ENCODE results near the gene CPNE2.

CPNE2 gene

DNA sequence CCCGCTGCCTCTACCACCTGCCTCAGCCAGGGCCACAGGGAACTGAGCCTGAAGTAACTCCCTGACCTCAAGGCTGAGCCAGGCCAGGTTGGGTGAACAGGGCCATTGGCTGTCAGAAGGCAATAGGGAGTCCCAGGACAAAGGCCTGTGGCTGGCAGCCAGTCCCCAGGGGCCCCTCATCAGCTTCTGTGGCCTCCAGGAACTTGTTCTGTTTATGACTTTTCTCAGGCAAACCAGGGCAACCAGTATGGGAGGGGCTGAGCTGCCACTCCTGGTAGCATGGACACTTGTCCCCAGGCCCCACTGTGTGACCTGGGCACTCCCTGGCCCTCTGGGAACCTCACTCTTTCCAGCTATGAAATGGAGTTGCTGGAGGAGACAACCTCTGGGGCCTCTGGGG, 40.1 kb downstream of the CPNE2 start:
- Histone ChIP-seq H3K36me3 (ENCODE audit: insufficient read depth, low read length) (no peaks in the 10 kb centered on the region), H3K4me1 (ENCODE audit: insufficient read depth, low read length, severe bottlenecking) (peaks cover 19% of the 10 kb centered on the region), H3K9me2 (ENCODE audit: low read depth, low read length) (no peaks in the 10 kb centered on the region), H4K20me1 (ENCODE audit: insufficient read depth, low read length) (no peaks in the 10 kb centered on the region), H3K9me3 (ENCODE audit: low read length) (no peaks in the 10 kb centered on the region), H3K9ac (ENCODE audit: low read length) (no peak overlapping the region), H3K4me3 (ENCODE audit: low read depth, low read length, poor library complexity, severe bottlenecking) (no peak overlapping the region), H3F3A (ENCODE audit: insufficient read depth, low read length) (no peaks in the 10 kb centered on the region), H3K4me2 (ENCODE audit: low read length) (no peak overlapping the region), H3K27ac (ENCODE audit: low read depth, low read length, poor library complexity, severe bottlenecking) (no peak overlapping the region), H2AFZ (ENCODE audit: low read length) (no peak overlapping the region), H3K79me2 (ENCODE audit: insufficient read depth, low read length) (no peaks in the 10 kb centered on the region), H3K27me3 (ENCODE audit: insufficient read depth, low read length) (no peaks in the 10 kb centered on the region)
- TF ChIP-seq, protein P1, sequence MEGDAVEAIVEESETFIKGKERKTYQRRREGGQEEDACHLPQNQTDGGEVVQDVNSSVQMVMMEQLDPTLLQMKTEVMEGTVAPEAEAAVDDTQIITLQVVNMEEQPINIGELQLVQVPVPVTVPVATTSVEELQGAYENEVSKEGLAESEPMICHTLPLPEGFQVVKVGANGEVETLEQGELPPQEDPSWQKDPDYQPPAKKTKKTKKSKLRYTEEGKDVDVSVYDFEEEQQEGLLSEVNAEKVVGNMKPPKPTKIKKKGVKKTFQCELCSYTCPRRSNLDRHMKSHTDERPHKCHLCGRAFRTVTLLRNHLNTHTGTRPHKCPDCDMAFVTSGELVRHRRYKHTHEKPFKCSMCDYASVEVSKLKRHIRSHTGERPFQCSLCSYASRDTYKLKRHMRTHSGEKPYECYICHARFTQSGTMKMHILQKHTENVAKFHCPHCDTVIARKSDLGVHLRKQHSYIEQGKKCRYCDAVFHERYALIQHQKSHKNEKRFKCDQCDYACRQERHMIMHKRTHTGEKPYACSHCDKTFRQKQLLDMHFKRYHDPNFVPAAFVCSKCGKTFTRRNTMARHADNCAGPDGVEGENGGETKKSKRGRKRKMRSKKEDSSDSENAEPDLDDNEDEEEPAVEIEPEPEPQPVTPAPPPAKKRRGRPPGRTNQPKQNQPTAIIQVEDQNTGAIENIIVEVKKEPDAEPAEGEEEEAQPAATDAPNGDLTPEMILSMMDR (IDR thresholded peaks at IDR 0.05; ENCODE audit: low read length), result no peak
- TF ChIP-seq EZH2 (IDR thresholded peaks at IDR 0.05; ENCODE audit: borderline replicate concordance, low read length), result no peak

DNA sequence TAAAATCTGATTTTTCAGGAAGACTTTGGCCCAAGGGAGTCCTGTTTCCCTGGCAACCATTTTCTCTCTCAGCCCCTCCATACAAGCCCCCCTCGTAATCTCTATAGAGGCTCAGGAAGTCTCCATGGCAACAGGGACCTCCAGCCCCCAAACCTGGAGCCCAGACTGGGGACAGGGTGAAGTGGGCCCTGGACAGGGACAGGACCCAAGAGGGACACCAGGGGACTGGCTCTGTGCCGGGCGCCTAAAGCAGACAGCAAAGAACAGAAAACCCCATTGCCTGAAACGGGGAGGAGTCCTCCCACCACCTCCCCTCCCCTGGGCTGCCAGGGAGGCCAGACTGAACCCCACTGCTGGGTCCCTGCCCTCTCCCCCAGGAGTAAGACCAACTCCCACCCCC, 40.6 kb downstream of the CPNE2 start:
- H3K9me3 ChIP-seq (ENCODE audit: low read length), result no peaks in the 10 kb centered on the region
- H3K4me3 ChIP-seq (ENCODE audit: low read depth, low read length, poor library complexity, severe bottlenecking), result no peak overlapping the region
- no peak for TF ChIP-seq EZH2 (IDR thresholded peaks at IDR 0.05; ENCODE audit: borderline replicate concordance, low read length)
- TF ChIP-seq, protein P1 (IDR thresholded peaks at IDR 0.05; ENCODE audit: low read length), result no peak
- H3K79me2 ChIP-seq (ENCODE audit: insufficient read depth, low read length), result no peaks in the 10 kb centered on the region
- H3K4me1 ChIP-seq (ENCODE audit: insufficient read depth, low read length, severe bottlenecking), result peaks cover 19% of the 10 kb centered on the region
- no peak overlapping the region for H3K4me2 ChIP-seq (ENCODE audit: low read length)
- H4K20me1 ChIP-seq (ENCODE audit: insufficient read depth, low read length), result no peaks in the 10 kb centered on the region
- no peak overlapping the region for H3K9ac ChIP-seq (ENCODE audit: low read length)
- H3K9me2 ChIP-seq (ENCODE audit: low read depth, low read length), result no peaks in the 10 kb centered on the region
- no peaks in the 10 kb centered on the region for H3F3A ChIP-seq (ENCODE audit: insufficient read depth, low read length)
- H3K36me3 ChIP-seq (ENCODE audit: insufficient read depth, low read length), result no peaks in the 10 kb centered on the region
- H2AFZ ChIP-seq (ENCODE audit: low read length), result no peak overlapping the region
- no peaks in the 10 kb centered on the region for H3K27me3 ChIP-seq (ENCODE audit: insufficient read depth, low read length)
- no peak overlapping the region for H3K27ac ChIP-seq (ENCODE audit: low read depth, low read length, poor library complexity, severe bottlenecking)

DNA sequence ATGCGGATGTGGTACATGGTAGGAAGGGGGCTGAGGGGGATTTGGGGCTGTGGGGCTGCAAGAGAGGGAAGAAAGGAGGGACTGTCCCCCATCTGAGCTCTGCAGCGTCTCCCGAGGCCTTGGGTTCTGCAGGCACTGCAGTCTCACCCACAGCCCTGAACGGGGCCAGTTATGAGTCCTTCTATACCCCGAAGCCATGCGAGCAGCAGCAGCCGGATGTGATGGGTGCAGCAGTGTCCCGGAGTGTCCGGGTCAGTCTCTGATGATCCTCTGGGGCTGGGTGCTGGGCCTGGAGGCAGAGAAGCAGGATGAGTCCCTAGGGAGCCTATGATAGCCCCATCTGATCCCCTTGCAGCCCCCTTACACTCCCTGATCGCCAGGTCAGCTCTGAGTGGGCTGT, 41.5 kb downstream of the CPNE2 start:
- no peak overlapping the region for H3K27ac ChIP-seq (ENCODE audit: low read depth, low read length, poor library complexity, severe bottlenecking)
- H3F3A ChIP-seq (ENCODE audit: insufficient read depth, low read length), result no peaks in the 10 kb centered on the region
- H2AFZ ChIP-seq (ENCODE audit: low read length), result no peak overlapping the region
- H3K4me1 ChIP-seq (ENCODE audit: insufficient read depth, low read length, severe bottlenecking), result peaks cover 19% of the 10 kb centered on the region
- no peaks in the 10 kb centered on the region for H3K36me3 ChIP-seq (ENCODE audit: insufficient read depth, low read length)
- H3K4me3 ChIP-seq (ENCODE audit: low read depth, low read length, poor library complexity, severe bottlenecking), result no peak overlapping the region
- no peaks in the 10 kb centered on the region for H3K9me3 ChIP-seq (ENCODE audit: low read length)
- H3K79me2 ChIP-seq (ENCODE audit: insufficient read depth, low read length), result no peaks in the 10 kb centered on the region
- H3K9ac ChIP-seq (ENCODE audit: low read length), result no peak overlapping the region
- H3K9me2 ChIP-seq (ENCODE audit: low read depth, low read length), result no peaks in the 10 kb centered on the region
- no peaks in the 10 kb centered on the region for H4K20me1 ChIP-seq (ENCODE audit: insufficient read depth, low read length)
- H3K27me3 ChIP-seq (ENCODE audit: insufficient read depth, low read length), result no peaks in the 10 kb centered on the region
- no peak for TF ChIP-seq EZH2 (IDR thresholded peaks at IDR 0.05; ENCODE audit: borderline replicate concordance, low read length)
- TF ChIP-seq, protein P1 (IDR thresholded peaks at IDR 0.05; ENCODE audit: low read length), result no peak
- H3K4me2 ChIP-seq (ENCODE audit: low read length), result no peak overlapping the region

Data from OCI-LY1 (cell line).